Muscle layer of duodenum (tissue), 2 donors: Measurements from ENCODE around the gene ENAM.
"Not testable (repeated sequence)": the region's sequence is repeated elsewhere in the genome, so short reads cannot be mapped to it uniquely, and the experiment has no call there.

Source experiments
- H3K27ac ChIP-seq: one replicate; pipeline ENCODE4 v1.7.0; 2013; ENCODE audit warnings: mild to moderate bottlenecking, low read length
- H3K27me3 ChIP-seq: one replicate; pipeline ENCODE4 v1.7.0; 2013; ENCODE audit warnings: low read depth, mild to moderate bottlenecking, control low read depth, low read length
- H3K36me3 ChIP-seq, 2 donors: one replicate each; pipeline ENCODE4 v1.7.0; 2013; ENCODE audit warnings: low read length in 2 of 2, control low read depth in 1 of 2, mild to moderate bottlenecking in 1 of 2; ENCODE audit not compliant: insufficient read depth in 2 of 2, control insufficient read depth in 1 of 2
- H3K4me1 ChIP-seq, 2 donors: one replicate each; pipeline ENCODE4 v1.7.0; 2013; ENCODE audit warnings: low read length in 2 of 2, mild to moderate bottlenecking in 2 of 2, control low read depth in 1 of 2, moderate library complexity in 1 of 2; ENCODE audit not compliant: insufficient read depth in 2 of 2, control insufficient read depth in 1 of 2
- H3K4me3 ChIP-seq, 2 donors: one replicate each; pipeline ENCODE4 v1.7.0; 2013; ENCODE audit warnings: low read length in 2 of 2, low read depth in 1 of 2, mild to moderate bottlenecking in 1 of 2
- H3K9me3 ChIP-seq, 2 donors: one replicate each; pipeline ENCODE4 v1.7.0; 2013; ENCODE audit warnings: low read length in 2 of 2, control low read depth in 1 of 2, mild to moderate bottlenecking in 1 of 2; ENCODE audit not compliant: control insufficient read depth in 1 of 2
- donor health status: healthy.

Gene ENAM

GRCh38 chr4:70660106-70660505 is 31.6 kb downstream of the ENAM start:
- H3K4me1 ChIP-seq: no peaks in the 10 kb centered on the region
- no peaks in the 10 kb centered on the region for H3K9me3 ChIP-seq
- no peak overlapping the region for H3K27ac ChIP-seq
- H3K4me3 ChIP-seq: no peak overlapping the region
- H3K27me3 ChIP-seq: peaks cover 2% of the 10 kb centered on the region
- no peaks in the 10 kb centered on the region for H3K36me3 ChIP-seq

- not testable (repeated sequence) for H3K27me3 ChIP-seq, H3K27ac ChIP-seq, H3K4me1 ChIP-seq, H3K36me3 ChIP-seq, H3K4me3 ChIP-seq, H3K9me3 ChIP-seq
Observed at GRCh38 chr4:70661309-70661922, 32.9 kb downstream of the ENAM start.

GRCh38 chr4:70666369-70666768 is 37.8 kb downstream of the ENAM start, which contains the start of gene JCHAIN:
Gene JCHAIN (minus strand): TSS chr4:70666508. CDS start chr4:70666490, 18 bp downstream.
- H3K36me3 ChIP-seq: no peaks in the 10 kb centered on the region
- H3K9me3 ChIP-seq: no peaks in the 10 kb centered on the region
- peak within 1 kb of the TSS; percentile 8 for H3K27ac ChIP-seq
- no peak within 1 kb of the TSS for H3K4me3 ChIP-seq
- no peaks in the 10 kb centered on the region for H3K27me3 ChIP-seq
- no peaks in the 10 kb centered on the region for H3K4me1 ChIP-seq

GRCh38 chr4:70667740-70668535 is 39.4 kb downstream of the ENAM start:
- H3K27ac ChIP-seq: peak overlapping the region; percentile 19
- H3K4me1 ChIP-seq: no peaks in the 10 kb centered on the region
- no peaks in the 10 kb centered on the region for H3K9me3 ChIP-seq
- no peak overlapping the region for H3K4me3 ChIP-seq
- no peaks in the 10 kb centered on the region for H3K27me3 ChIP-seq
- H3K36me3 ChIP-seq: no peaks in the 10 kb centered on the region

DNA sequence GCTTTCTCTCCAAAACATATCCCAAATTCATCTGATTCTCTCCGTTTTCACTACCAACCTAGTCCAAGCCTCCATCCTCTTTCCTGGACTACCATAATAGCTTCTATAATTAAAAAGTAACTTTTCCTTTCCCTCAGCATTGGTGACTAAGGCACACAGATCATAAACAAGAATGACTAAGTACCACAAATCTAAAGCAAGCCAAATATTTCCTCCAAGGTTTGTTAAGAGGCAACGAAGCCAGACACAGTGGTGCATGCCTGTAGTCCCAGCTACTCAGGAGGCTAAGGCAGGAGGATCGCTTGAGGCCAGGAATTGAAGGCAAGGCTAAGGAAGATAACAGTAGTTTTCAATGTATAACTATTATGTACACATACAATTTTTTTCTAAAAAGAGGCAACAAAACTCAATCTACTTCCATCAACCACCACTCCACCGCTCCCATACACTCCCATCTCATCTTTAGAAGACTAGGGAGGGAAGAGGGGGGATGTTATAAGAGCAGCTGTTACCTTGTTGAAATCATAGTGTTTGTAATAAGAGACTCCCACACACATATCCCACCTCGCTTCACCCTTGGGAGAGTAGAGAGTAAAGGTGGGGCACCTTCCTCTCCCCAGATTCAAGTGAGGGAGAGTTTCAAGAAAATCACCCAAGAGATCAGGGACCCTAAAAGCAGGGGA is 41.9 kb downstream of the ENAM start:
- no peaks in the 10 kb centered on the region for H3K4me1 ChIP-seq
- H3K4me3 ChIP-seq: no peak overlapping the region
- H3K27ac ChIP-seq: no peak overlapping the region
- H3K9me3 ChIP-seq: no peaks in the 10 kb centered on the region
- H3K27me3 ChIP-seq: no peaks in the 10 kb centered on the region
- no peaks in the 10 kb centered on the region for H3K36me3 ChIP-seq

DNA sequence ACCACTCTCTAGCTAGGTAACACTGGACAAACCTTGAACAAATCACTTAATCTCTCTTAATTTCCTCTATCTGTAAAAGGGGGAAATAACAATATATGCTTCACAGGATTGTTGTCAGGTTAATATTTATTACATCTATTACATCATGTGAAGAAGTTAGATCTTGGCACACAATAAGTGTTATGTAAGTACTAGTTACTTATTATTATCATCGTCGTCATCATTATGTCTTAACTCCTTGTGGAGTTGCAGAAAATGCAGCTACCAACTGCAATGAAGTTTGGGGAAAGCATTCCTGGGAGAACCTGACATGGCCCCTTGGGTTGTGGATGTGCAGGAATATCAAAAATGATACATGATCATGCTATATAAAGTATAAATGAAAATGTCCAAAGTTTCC is 42.5 kb downstream of the ENAM start:
- no peak overlapping the region for H3K4me3 ChIP-seq
- no peak overlapping the region for H3K27ac ChIP-seq
- H3K36me3 ChIP-seq: no peaks in the 10 kb centered on the region
- H3K9me3 ChIP-seq: no peaks in the 10 kb centered on the region
- H3K27me3 ChIP-seq: no peaks in the 10 kb centered on the region
- no peaks in the 10 kb centered on the region for H3K4me1 ChIP-seq

GRCh38 chr4:70674191-70674590 is 45.6 kb downstream of the ENAM start:
- no peaks in the 10 kb centered on the region for H3K36me3 ChIP-seq
- H3K27ac ChIP-seq: no peak overlapping the region
- H3K27me3 ChIP-seq: no peaks in the 10 kb centered on the region
- H3K9me3 ChIP-seq: no peaks in the 10 kb centered on the region
- H3K4me3 ChIP-seq: no peak overlapping the region
- H3K4me1 ChIP-seq: no peaks in the 10 kb centered on the region

GRCh38 chr4:70674731-70675130 is 46.2 kb downstream of the ENAM start:
- no peaks in the 10 kb centered on the region for H3K36me3 ChIP-seq
- H3K9me3 ChIP-seq: no peaks in the 10 kb centered on the region
- H3K4me3 ChIP-seq: no peak overlapping the region
- no peaks in the 10 kb centered on the region for H3K27me3 ChIP-seq
- H3K27ac ChIP-seq: no peak overlapping the region
- H3K4me1 ChIP-seq: no peaks in the 10 kb centered on the region

DNA sequence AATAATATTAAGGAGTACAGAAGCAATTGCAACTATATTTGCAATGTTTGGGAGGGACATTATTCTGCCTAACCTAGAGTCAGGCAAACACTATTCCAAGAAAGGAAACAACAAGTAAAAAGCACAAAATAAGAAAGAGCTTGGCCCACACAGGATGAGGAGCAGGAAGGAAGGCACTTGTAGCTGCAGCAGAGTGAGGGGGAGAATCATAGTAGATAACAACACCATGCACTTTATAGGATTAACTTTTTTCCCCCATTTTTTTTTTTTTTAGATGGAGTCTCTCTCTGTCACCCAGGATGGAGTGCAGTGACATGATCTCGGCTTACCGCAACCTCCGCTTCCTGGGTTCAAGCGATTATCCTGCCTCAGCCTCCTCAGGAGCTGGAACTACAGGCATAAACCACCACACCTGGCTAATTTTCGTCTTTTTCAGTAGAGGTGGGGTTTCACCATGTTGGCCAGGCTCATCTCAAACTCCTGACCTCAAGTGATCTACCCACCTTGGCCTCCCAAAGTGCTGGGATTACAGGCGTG is 48.1 kb downstream of the ENAM start:
- Histone ChIP-seq H3K9me3 (no peaks in the 10 kb centered on the region), H3K27ac (no peak overlapping the region), H3K4me3 (no peak overlapping the region), H3K36me3 (no peaks in the 10 kb centered on the region), H3K27me3 (no peaks in the 10 kb centered on the region), H3K4me1 (no peaks in the 10 kb centered on the region)

- Histone ChIP-seq H3K4me3 (no peak overlapping the region), H3K36me3 (no peaks in the 10 kb centered on the region), H3K27ac (no peak overlapping the region), H3K27me3 (no peaks in the 10 kb centered on the region), H3K4me1 (no peaks in the 10 kb centered on the region), H3K9me3 (no peaks in the 10 kb centered on the region)
Observed at GRCh38 chr4:70678383-70678999, 49.9 kb downstream of the ENAM start.

DNA sequence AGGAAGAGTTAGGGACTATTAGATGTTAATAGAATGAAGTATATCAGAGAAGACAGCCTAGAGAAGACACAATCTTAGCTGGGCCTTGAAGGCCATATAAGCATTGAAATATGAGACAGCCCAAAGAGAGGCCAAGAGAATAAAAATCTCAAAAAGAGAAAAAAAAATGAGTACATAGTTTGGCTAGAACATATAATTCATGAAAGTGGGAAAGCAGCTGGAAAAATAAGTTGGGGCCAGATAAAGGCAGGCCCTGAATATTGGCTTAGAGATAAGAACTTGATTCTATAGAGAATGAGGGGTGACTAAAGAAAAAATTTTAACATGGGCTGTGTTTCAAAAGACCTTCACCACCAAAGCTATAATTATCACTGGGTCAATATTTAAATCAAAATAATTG is 52.4 kb downstream of the ENAM start:
- Histone ChIP-seq H3K27me3 (no peaks in the 10 kb centered on the region), H3K36me3 (no peaks in the 10 kb centered on the region), H3K4me1 (no peaks in the 10 kb centered on the region), H3K27ac (no peak overlapping the region), H3K4me3 (no peak overlapping the region), H3K9me3 (no peaks in the 10 kb centered on the region)
